BJ (cell line): ENCODE data around the gene GALNTL6. TPM values are rescaled to one million over a fixed set of nuclear protein-coding genes. Genes with fewer than 3 reads are reported as not detected.

Experiments
- CTCF ChIA-PET: fragments of 350-600 bp; formaldehyde crosslinking; extraction: SDS; loops from one replicate; lab custom pipeline; 2021; ENCODE audit warnings: antibody characterized with exemption, inconsistent platforms; lab: Yijun Ruan, JAX
- POLR2A ChIA-PET: fragments of 300-600 bp; sonication (Branson Sonifier 250); formaldehyde crosslinking; extraction: SDS; loops from one replicate; lab custom pipeline; 2021; ENCODE audit warnings: antibody characterized with exemption; lab: Charles Lee
- DNase-seq: peaks from one replicate; pipeline ENCODE4 v3.0.0-alpha.2; 2011; ENCODE audit warnings: low read depth
- H3K27me3 ChIP-seq: 2 replicates; pipeline ENCODE4 v1.6.0; 2011; ENCODE audit warnings: low read length; ENCODE audit not compliant: control insufficient read depth, insufficient read depth
- H3K36me3 ChIP-seq: 2 replicates; pipeline ENCODE4 v1.5.1; 2011; ENCODE audit warnings: low read length; ENCODE audit not compliant: control insufficient read depth, insufficient read depth
- H3K4me3 ChIP-seq: 2 replicates; pipeline ENCODE4 v1.5.1; 2011; ENCODE audit warnings: low read depth, mild to moderate bottlenecking, control low read depth, low read length
- CTCF ChIP-seq: IDR thresholded peaks from 2 replicates; pipeline ENCODE4 v1.5.1; 2011; ENCODE audit warnings: low read depth, mild to moderate bottlenecking, control low read depth, inconsistent platforms, low read length, moderate library complexity; ENCODE audit not compliant: insufficient read depth
- polyA plus RNA-seq: library from polyadenylated mRNA; depleted of rRNA; stranded (reverse); fragments of >200 nt; gene quantifications from 2 replicates; pipeline ENCODE4 v1.2.3, GENCODE V29; 2011

Gene GALNTL6
- polyA plus RNA-seq, 1 experiment: 0.02 TPM

GRCh38 chr4:172356016-172356415 lies 542.8 kb downstream of the GALNTL6 start:
- no peaks in the 10 kb centered on the region for H3K36me3 ChIP-seq
- peak; percentile 12 for DNase-seq
- POLR2A ChIA-PET: no interaction called here
- no peak for TF ChIP-seq CTCF
- CTCF ChIA-PET: no interaction called here
- H3K27me3 ChIP-seq: no peaks in the 10 kb centered on the region
- no peak overlapping the region for H3K4me3 ChIP-seq

- H3K4me3 ChIP-seq: no peak overlapping the region
- no peaks in the 10 kb centered on the region for H3K36me3 ChIP-seq
- H3K27me3 ChIP-seq: no peaks in the 10 kb centered on the region
- DNase-seq: no peak
- ChIA-PET POLR2A (no interaction called here), CTCF (no interaction called here)
- TF ChIP-seq CTCF: no peak
These were observed 543.9 kb downstream of the GALNTL6 start for GRCh38 chr4:172357006-172357540.

GRCh38 chr4:172362569-172362968 lies 549.4 kb downstream of the GALNTL6 start:
- no peak for DNase-seq
- CTCF ChIA-PET: interaction anchor here (0.6 to 0.9 kb wide), 2 partner anchors 14 to 25 kb away, joined by 3 read pairs; no protein-coding TSS in a partner anchor
- POLR2A ChIA-PET: no interaction called here
- TF ChIP-seq CTCF: no peak
- no peaks in the 10 kb centered on the region for H3K36me3 ChIP-seq
- no peak overlapping the region for H3K4me3 ChIP-seq
- H3K27me3 ChIP-seq: no peaks in the 10 kb centered on the region

- Histone ChIP-seq H3K4me3 (no peak overlapping the region), H3K27me3 (no peaks in the 10 kb centered on the region), H3K36me3 (no peaks in the 10 kb centered on the region)
- DNase-seq: no peak
- ChIA-PET POLR2A (no interaction called here), CTCF (no interaction called here)
- no peak for TF ChIP-seq CTCF
These were observed 556.3 kb downstream of the GALNTL6 start for GRCh38 chr4:172369471-172369959.

GRCh38 chr4:172377486-172378140 lies 564.4 kb downstream of the GALNTL6 start:
- CTCF ChIA-PET: interaction anchor here (1.4 kb wide), 1 partner anchor 12 kb away, joined by 3 read pairs; no protein-coding TSS in a partner anchor
- no peaks in the 10 kb centered on the region for H3K36me3 ChIP-seq

More at GRCh38 chr4:172377486-172378140, 564.4 kb downstream of the GALNTL6 start:
- no peak for DNase-seq
- H3K27me3 ChIP-seq: no peaks in the 10 kb centered on the region
- no peak overlapping the region for H3K4me3 ChIP-seq
- TF ChIP-seq CTCF: no peak
- POLR2A ChIA-PET: no interaction called here
